ENCODE data around the gene CABP1.

CABP1 gene

GRCh38 chr12:120653611-120654010, 13.2 kb downstream of the CABP1 start:
- no peak overlapping the region for H3K4me3 ChIP-seq (ENCODE audit: low read length, poor library complexity, severe bottlenecking)
- peaks cover 4% of the 10 kb centered on the region for H3K4me1 ChIP-seq (ENCODE audit: insufficient read depth, low read length, poor library complexity, severe bottlenecking)
- H3K9ac ChIP-seq (ENCODE audit: low read depth, low read length, poor library complexity, severe bottlenecking), result no peak overlapping the region
- H3K9me3 ChIP-seq (ENCODE audit: insufficient read depth, low read depth, low read length), result no peaks in the 10 kb centered on the region
- H3K27me3 ChIP-seq (ENCODE audit: insufficient read depth, low read length, poor library complexity, severe bottlenecking), result no peaks in the 10 kb centered on the region
- no peaks in the 10 kb centered on the region for H3K79me2 ChIP-seq (ENCODE audit: insufficient read depth, low read length)
- H3K4me2 ChIP-seq (ENCODE audit: low read depth, low read length, poor library complexity, severe bottlenecking), result no peak overlapping the region
- H3K9me2 ChIP-seq (replicated peaks; ENCODE audit: low read depth, low read length), result no peaks in the 10 kb centered on the region
- no peaks in the 10 kb centered on the region for H3F3A ChIP-seq (ENCODE audit: low read depth)
- H2AFZ ChIP-seq (ENCODE audit: low read length), result no peak overlapping the region
- no peaks in the 10 kb centered on the region for H3K36me3 ChIP-seq (ENCODE audit: insufficient read depth, low read length)
- no peaks in the 10 kb centered on the region for H4K20me1 ChIP-seq (ENCODE audit: insufficient read depth, low read length, poor library complexity, severe bottlenecking)
- no peak for TF ChIP-seq EZH2phosphoT487 (IDR thresholded peaks at IDR 0.05; ENCODE audit: borderline replicate concordance)

DNA sequence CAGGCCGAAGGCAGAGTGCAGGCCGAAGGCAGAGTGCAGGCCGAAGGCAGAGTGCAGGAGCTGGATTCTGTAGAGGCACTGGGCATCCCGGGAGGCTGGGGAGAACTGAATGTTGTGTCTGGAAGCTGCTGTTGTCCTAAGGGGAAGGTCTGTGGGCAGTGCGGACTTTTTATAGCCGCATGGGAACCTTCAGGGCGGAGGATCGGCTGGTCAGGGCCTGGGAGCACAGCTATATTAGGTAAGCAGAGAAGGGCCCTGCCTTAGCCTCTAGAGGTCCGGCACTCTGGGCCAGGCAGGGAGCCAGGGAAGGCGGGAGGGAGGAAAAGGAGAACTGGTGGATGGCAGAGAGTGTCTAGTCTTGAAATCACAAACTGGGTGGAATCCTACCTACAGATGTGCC, 14.2 kb downstream of the CABP1 start:
- H3K9me3 ChIP-seq (ENCODE audit: insufficient read depth, low read depth, low read length), result no peaks in the 10 kb centered on the region
- no peaks in the 10 kb centered on the region for H3K9me2 ChIP-seq (replicated peaks; ENCODE audit: low read depth, low read length)
- no peak overlapping the region for H3K4me3 ChIP-seq (ENCODE audit: low read length, poor library complexity, severe bottlenecking)
- no peaks in the 10 kb centered on the region for H3K36me3 ChIP-seq (ENCODE audit: insufficient read depth, low read length)
- H4K20me1 ChIP-seq (ENCODE audit: insufficient read depth, low read length, poor library complexity, severe bottlenecking), result no peaks in the 10 kb centered on the region
- no peaks in the 10 kb centered on the region for H3K27me3 ChIP-seq (ENCODE audit: insufficient read depth, low read length, poor library complexity, severe bottlenecking)
- no peaks in the 10 kb centered on the region for H3K79me2 ChIP-seq (ENCODE audit: insufficient read depth, low read length)
- H3K4me2 ChIP-seq (ENCODE audit: low read depth, low read length, poor library complexity, severe bottlenecking), result no peak overlapping the region
- no peaks in the 10 kb centered on the region for H3F3A ChIP-seq (ENCODE audit: low read depth)
- H3K9ac ChIP-seq (ENCODE audit: low read depth, low read length, poor library complexity, severe bottlenecking), result no peak overlapping the region
- H2AFZ ChIP-seq (ENCODE audit: low read length), result no peak overlapping the region
- TF ChIP-seq EZH2phosphoT487 (IDR thresholded peaks at IDR 0.05; ENCODE audit: borderline replicate concordance) (no peak), CTCF (conservative IDR thresholded peaks at IDR 0.05; ENCODE audit: low read length) (no peak)
- no peaks in the 10 kb centered on the region for H3K4me1 ChIP-seq (ENCODE audit: insufficient read depth, low read length, poor library complexity, severe bottlenecking)

GRCh38 chr12:120656008-120656407, 15.6 kb downstream of the CABP1 start:
- Histone ChIP-seq H3K79me2 (ENCODE audit: insufficient read depth, low read length) (no peaks in the 10 kb centered on the region), H2AFZ (ENCODE audit: low read length) (no peak overlapping the region), H3K4me2 (ENCODE audit: low read depth, low read length, poor library complexity, severe bottlenecking) (no peak overlapping the region), H3K9me3 (ENCODE audit: insufficient read depth, low read depth, low read length) (no peaks in the 10 kb centered on the region), H3F3A (ENCODE audit: low read depth) (no peaks in the 10 kb centered on the region), H3K9ac (ENCODE audit: low read depth, low read length, poor library complexity, severe bottlenecking) (no peak overlapping the region), H3K27me3 (ENCODE audit: insufficient read depth, low read length, poor library complexity, severe bottlenecking) (no peaks in the 10 kb centered on the region), H3K4me1 (ENCODE audit: insufficient read depth, low read length, poor library complexity, severe bottlenecking) (no peaks in the 10 kb centered on the region), H3K9me2 (replicated peaks; ENCODE audit: low read depth, low read length) (no peaks in the 10 kb centered on the region), H3K36me3 (ENCODE audit: insufficient read depth, low read length) (no peaks in the 10 kb centered on the region), H4K20me1 (ENCODE audit: insufficient read depth, low read length, poor library complexity, severe bottlenecking) (no peaks in the 10 kb centered on the region), H3K4me3 (ENCODE audit: low read length, poor library complexity, severe bottlenecking) (no peak overlapping the region)
- TF ChIP-seq CTCF (conservative IDR thresholded peaks at IDR 0.05; ENCODE audit: low read length) (no peak), EZH2phosphoT487 (IDR thresholded peaks at IDR 0.05; ENCODE audit: borderline replicate concordance) (no peak)
